Measurements from ENCODE around the gene ADGRG3. TPM values are rescaled to one million over a fixed set of nuclear protein-coding genes. Genes with fewer than 3 reads are reported as not detected.
A peak's percentile ranks its signal among the peaks of the same experiment; 100 is the strongest.

The ADGRG3 gene
- total RNA-seq, 1 experiment from 2014 or later, result not detected

GRCh38 chr16:57666353-57667047, 1.6 kb upstream of the ADGRG3 start:
- no peak for DNase-seq
- Histone ChIP-seq H3K79me2 (ENCODE audit: low read depth) (no peaks in the 10 kb centered on the region), H3K27ac (peak overlapping the region; percentile 4; the same call in 1 of the 2 replicates), H3F3A (ENCODE audit: insufficient read depth, low read depth) (peaks cover 15% of the 10 kb centered on the region), H3K36me3 (ENCODE audit: low read depth) (no peaks in the 10 kb centered on the region), H3K9me2 (ENCODE audit: insufficient read depth) (no peaks in the 10 kb centered on the region), H3K4me2 (no peak overlapping the region), H2AFZ (no peak overlapping the region), H3K9me3 (ENCODE audit: insufficient read depth, low read depth) (no peaks in the 10 kb centered on the region), H3K4me1 (replicated peaks; ENCODE audit: insufficient read depth) (peaks cover 21% of the 10 kb centered on the region), H3K4me3 (no peak overlapping the region), H4K20me1 (ENCODE audit: insufficient read depth) (no peaks in the 10 kb centered on the region), H3K27me3 (ENCODE audit: insufficient read depth, low read depth) (no peaks in the 10 kb centered on the region)
- BruUV-seq (replicated peaks), result no TSS peak
- POLR2A ChIA-PET (ENCODE audit: unreplicated experiment), result no interaction called here
- TF ChIP-seq CTCF (conservative IDR thresholded peaks at IDR 0.05) (no peak), EZH2 (IDR thresholded peaks at IDR 0.05; ENCODE audit: low read depth) (no peak)
- intact Hi-C loops (cut with micrococcal nuclease; ENCODE audit: unreplicated experiment), result no loop called here
- CTCF ChIA-PET, result no interaction called here

GRCh38 chr16:57667048-57667525, 1.0 kb upstream of the ADGRG3 start:
- peaks cover 15% of the 10 kb centered on the region for H3F3A ChIP-seq (ENCODE audit: insufficient read depth, low read depth)
- no peaks in the 10 kb centered on the region for H3K79me2 ChIP-seq (ENCODE audit: low read depth)
- ChIA-PET CTCF (interaction anchor here (0.6 kb wide), 1 partner anchor 76 kb away, joined by 4 read pairs; no protein-coding TSS in a partner anchor), POLR2A (ENCODE audit: unreplicated experiment) (no interaction called here)
- no peaks in the 10 kb centered on the region for H3K27me3 ChIP-seq (ENCODE audit: insufficient read depth, low read depth)
- H3K36me3 ChIP-seq (ENCODE audit: low read depth), result no peaks in the 10 kb centered on the region
- DNase-seq, result no peak
- no peaks in the 10 kb centered on the region for H4K20me1 ChIP-seq (ENCODE audit: insufficient read depth)
- H3K4me3 ChIP-seq, result no peak overlapping the region
- no TSS peak for BruUV-seq (replicated peaks)
- peaks cover 21% of the 10 kb centered on the region for H3K4me1 ChIP-seq (replicated peaks; ENCODE audit: insufficient read depth)
- H3K4me2 ChIP-seq, result peak overlapping the region; percentile 19; the same call in 1 of the 2 replicates
- H3K9me2 ChIP-seq (ENCODE audit: insufficient read depth), result no peaks in the 10 kb centered on the region
- H3K27ac ChIP-seq, result peak overlapping the region; percentile 4; the same call in 1 of the 2 replicates
- H3K9me3 ChIP-seq (ENCODE audit: insufficient read depth, low read depth), result no peaks in the 10 kb centered on the region
- no peak overlapping the region for H2AFZ ChIP-seq
- no peak for TF ChIP-seq CTCF (conservative IDR thresholded peaks at IDR 0.05)
- no peak for TF ChIP-seq EZH2 (IDR thresholded peaks at IDR 0.05; ENCODE audit: low read depth)
- intact Hi-C loops (cut with micrococcal nuclease; ENCODE audit: unreplicated experiment), result no loop called here

DNA sequence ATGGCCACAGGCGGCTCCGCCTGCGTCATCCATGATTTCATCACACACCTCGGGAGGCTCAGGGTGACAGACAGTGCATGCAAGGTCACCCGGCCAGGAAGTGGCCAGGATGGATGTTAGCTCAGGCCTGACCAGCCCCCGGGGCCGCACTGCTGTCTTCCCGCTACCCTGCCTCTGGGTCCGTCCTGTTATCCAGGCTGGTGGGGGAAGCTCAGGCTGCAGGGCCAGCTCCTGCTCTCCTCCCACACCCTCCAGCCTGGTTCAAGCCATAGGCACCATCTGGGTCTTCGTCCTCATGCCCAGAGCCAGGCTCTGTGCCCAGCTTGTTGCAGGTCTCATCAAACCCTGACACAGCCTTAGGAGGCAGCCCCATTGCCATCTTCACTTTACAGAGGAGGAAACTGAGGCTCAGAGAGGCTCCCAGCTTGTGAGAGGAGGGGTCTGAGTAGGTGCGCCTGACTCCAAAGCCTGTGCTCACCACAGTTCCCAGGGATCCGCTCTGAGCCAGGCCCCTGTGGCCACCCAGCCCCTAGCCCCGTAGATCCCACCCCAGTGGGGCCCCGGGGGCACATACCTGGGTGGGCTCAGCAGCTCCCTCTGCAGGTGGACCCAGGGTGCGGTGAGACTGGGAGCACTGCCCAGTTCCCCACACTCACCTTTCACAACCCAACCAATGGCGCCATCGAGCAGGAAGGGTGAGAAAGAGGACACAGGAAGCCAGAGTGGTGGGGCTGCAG, 412 bp upstream of the ADGRG3 start:
- TF ChIP-seq EZH2 (IDR thresholded peaks at IDR 0.05; ENCODE audit: low read depth), result no peak
- peak; percentile 62 for TF ChIP-seq CTCF (conservative IDR thresholded peaks at IDR 0.05)
- peak overlapping the region; percentile 1; the same call in 1 of the 2 replicates for H3K4me2 ChIP-seq
- no TSS peak for BruUV-seq (replicated peaks)
- no peaks in the 10 kb centered on the region for H3K9me3 ChIP-seq (ENCODE audit: insufficient read depth, low read depth)
- no peak overlapping the region for H3K27ac ChIP-seq
- no peak overlapping the region for H2AFZ ChIP-seq
- intact Hi-C loops (cut with micrococcal nuclease; ENCODE audit: unreplicated experiment), result no loop called here
- peaks cover 15% of the 10 kb centered on the region for H3F3A ChIP-seq (ENCODE audit: insufficient read depth, low read depth)
- CTCF ChIA-PET, result interaction anchor here (0.6 to 1.1 kb wide), 2 partner anchors 45 to 77 kb away, joined by 3 to 4 read pairs; no protein-coding TSS in a partner anchor
- peaks cover 21% of the 10 kb centered on the region for H3K4me1 ChIP-seq (replicated peaks; ENCODE audit: insufficient read depth)
- no peaks in the 10 kb centered on the region for H3K27me3 ChIP-seq (ENCODE audit: insufficient read depth, low read depth)
- H3K9me2 ChIP-seq (ENCODE audit: insufficient read depth), result no peaks in the 10 kb centered on the region
- no peak overlapping the region for H3K4me3 ChIP-seq
- no peaks in the 10 kb centered on the region for H3K36me3 ChIP-seq (ENCODE audit: low read depth)
- DNase-seq, result peak; percentile 44 to 58
- H3K79me2 ChIP-seq (ENCODE audit: low read depth), result no peaks in the 10 kb centered on the region
- no peaks in the 10 kb centered on the region for H4K20me1 ChIP-seq (ENCODE audit: insufficient read depth)
- POLR2A ChIA-PET (ENCODE audit: unreplicated experiment), result interaction anchor here (0.6 kb wide), 1 partner anchor 464 kb away, joined by 6 read pairs; no protein-coding TSS in a partner anchor

Measured in PC-9 (cell line).